ENCODE results near the gene PRKD1.
"Not testable (repeated sequence)": the region's sequence is repeated elsewhere in the genome, so short reads cannot be mapped to it uniquely, and the experiment has no call there.

Gene PRKD1

DNA sequence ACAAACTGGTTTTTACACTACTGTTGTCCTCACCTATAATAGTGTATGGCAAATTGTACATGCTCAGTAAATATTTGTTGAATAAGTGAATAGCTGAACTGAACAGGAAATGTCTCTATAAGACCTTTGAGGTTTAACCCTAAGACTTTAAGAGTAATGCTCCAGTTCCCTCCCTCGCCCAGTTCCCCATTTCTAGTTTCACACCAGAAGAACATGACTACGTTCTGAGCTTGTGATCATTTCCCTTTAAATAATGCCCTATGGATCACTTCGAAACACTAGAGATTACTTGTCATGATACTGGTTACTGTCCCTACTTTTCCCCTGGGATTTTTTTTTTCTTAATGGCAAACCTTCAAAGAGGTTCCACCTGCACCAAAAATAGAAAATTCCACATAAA, 69.3 kb downstream of the PRKD1 start:
- no peak overlapping the region for H3K27ac ChIP-seq (ENCODE audit: low read depth, low read length, severe bottlenecking)
- no peak overlapping the region for H3K4me3 ChIP-seq (ENCODE audit: extremely low read depth, insufficient read depth, low read length, poor library complexity, severe bottlenecking)
- peaks cover 20% of the 10 kb centered on the region for H3K9me3 ChIP-seq (ENCODE audit: control insufficient read depth, low read length)
- WGBS, 2 experiments (ENCODE audit: insufficient coverage in 2 of 2): 79 to 98% methylated on average over 3 of the region's 3 CpGs
- H3K36me3 ChIP-seq (ENCODE audit: control insufficient read depth, insufficient read depth, low read length): peaks cover 8% of the 10 kb centered on the region
- peaks cover 8% of the 10 kb centered on the region for H3K4me1 ChIP-seq (ENCODE audit: control insufficient read depth, insufficient read depth, low read length, poor library complexity, severe bottlenecking)

DNA sequence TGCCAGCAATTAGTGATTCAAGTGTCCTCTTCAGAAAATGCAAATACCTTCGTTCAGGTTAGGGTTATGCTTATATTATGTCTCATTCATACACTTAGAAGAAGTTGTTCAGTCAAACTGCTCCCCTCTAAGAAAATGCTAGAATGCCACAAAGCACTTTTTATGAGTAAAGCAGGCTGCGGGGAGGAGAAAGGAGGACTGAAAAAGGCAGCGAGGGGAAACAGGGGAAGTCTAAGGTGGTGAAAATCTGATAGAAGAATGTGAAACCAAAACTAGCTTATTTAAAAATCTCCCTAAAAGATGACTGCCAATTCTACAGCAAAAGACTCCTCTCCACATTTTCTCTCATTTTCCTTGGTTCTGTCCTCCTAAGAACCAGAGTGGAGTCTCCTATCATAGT, 70.1 kb downstream of the PRKD1 start:
- WGBS, 2 experiments (ENCODE audit: insufficient coverage in 2 of 2): no CpG with 5 or more reads among the region's 3 CpGs
- Histone ChIP-seq H3K36me3 (ENCODE audit: control insufficient read depth, insufficient read depth, low read length) (peaks cover 8% of the 10 kb centered on the region), H3K9me3 (ENCODE audit: control insufficient read depth, low read length) (peaks cover 22% of the 10 kb centered on the region), H3K4me1 (ENCODE audit: control insufficient read depth, insufficient read depth, low read length, poor library complexity, severe bottlenecking) (peaks cover 9% of the 10 kb centered on the region), H3K27ac (ENCODE audit: low read depth, low read length, severe bottlenecking) (no peak overlapping the region), H3K4me3 (ENCODE audit: extremely low read depth, insufficient read depth, low read length, poor library complexity, severe bottlenecking) (no peak overlapping the region)

DNA sequence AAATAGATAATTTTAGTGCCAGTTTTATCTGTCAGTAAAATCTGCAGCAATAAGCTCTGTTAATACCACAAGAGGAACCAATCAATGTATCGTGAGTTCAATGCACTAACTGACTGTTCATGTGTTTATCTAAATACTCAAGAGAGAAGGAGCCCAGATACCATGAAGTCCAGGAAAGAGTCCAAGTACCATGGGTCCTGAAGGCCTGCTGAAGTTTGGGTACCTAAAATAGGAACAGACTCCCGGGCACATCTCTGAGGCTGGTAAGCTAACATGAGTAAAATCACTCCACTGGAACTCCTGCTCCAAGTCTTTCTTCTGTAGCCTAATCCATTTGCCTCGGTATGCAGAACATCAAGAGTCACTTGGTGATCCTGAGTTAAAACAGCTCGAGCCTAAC, 71.1 kb downstream of the PRKD1 start:
- Histone ChIP-seq H3K9me3 (ENCODE audit: control insufficient read depth, low read length) (peaks cover 27% of the 10 kb centered on the region), H3K4me3 (ENCODE audit: extremely low read depth, insufficient read depth, low read length, poor library complexity, severe bottlenecking) (no peak overlapping the region), H3K36me3 (ENCODE audit: control insufficient read depth, insufficient read depth, low read length) (peaks cover 8% of the 10 kb centered on the region), H3K27ac (ENCODE audit: low read depth, low read length, severe bottlenecking) (no peak overlapping the region), H3K4me1 (ENCODE audit: control insufficient read depth, insufficient read depth, low read length, poor library complexity, severe bottlenecking) (peaks cover 9% of the 10 kb centered on the region)
- WGBS, 2 experiments (ENCODE audit: insufficient coverage in 2 of 2): 88 to 96% methylated on average over 2 to 3 of the region's 4 CpGs

DNA sequence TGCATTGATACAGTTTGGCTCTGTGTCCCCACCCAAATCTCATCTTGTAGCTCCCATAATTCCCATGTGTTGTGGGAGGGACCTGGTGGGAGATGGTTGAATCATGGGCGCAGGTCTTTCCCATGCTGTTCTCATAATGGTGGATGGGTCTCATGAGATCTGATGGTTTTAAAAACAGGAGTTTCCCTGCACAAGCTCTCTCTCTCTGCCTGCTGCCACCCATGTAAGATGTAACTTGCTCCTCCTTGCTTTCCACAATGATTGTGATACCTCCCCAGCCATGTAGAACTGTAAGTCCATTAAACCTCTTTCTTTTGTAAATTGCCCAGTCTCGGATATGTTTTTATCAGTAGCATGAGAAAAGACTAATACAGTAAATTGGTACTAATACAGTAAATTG, 74.0 kb downstream of the PRKD1 start:
- H3K4me1 ChIP-seq (ENCODE audit: control insufficient read depth, insufficient read depth, low read length, poor library complexity, severe bottlenecking): not testable (repeated sequence)
- WGBS, 2 experiments (ENCODE audit: insufficient coverage in 2 of 2): 80% methylated on average over 1 of the region's 2 CpGs; no CpG with 5 or more reads in 1 of the 2 experiments

DNA sequence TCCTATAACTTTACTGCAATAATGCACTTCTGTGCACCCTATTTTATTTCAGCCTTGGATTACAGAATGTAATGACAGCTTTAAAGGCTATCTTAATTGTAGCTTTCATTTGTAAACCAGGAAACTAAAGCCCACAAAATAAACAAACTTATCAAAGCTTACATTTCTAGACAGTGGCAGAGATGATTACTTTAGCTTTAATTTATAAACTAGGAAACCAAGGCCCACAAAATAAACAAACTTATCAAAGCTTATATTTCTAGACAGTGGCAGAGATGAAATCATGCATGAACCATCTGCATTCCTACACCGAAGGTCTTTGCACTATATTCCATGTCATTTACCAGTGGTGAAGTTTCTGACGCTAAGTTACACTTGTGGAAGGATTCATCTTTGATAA, 74.4 kb downstream of the PRKD1 start:
- 100% methylated on average over 1 of the region's 2 CpGs; no CpG with 5 or more reads in 1 of the 2 experiments for WGBS, 2 experiments (ENCODE audit: insufficient coverage in 2 of 2)
- peaks cover 30% of the 10 kb centered on the region for H3K9me3 ChIP-seq (ENCODE audit: control insufficient read depth, low read length)
- no peak overlapping the region for H3K4me3 ChIP-seq (ENCODE audit: extremely low read depth, insufficient read depth, low read length, poor library complexity, severe bottlenecking)

More for the DNA sequence above, 74.0 kb downstream of the PRKD1 start:
- peaks cover 30% of the 10 kb centered on the region for H3K9me3 ChIP-seq (ENCODE audit: control insufficient read depth, low read length)
- not testable (repeated sequence) for H3K4me3 ChIP-seq (ENCODE audit: extremely low read depth, insufficient read depth, low read length, poor library complexity, severe bottlenecking); H3K36me3 ChIP-seq (ENCODE audit: control insufficient read depth, insufficient read depth, low read length); H3K27ac ChIP-seq (ENCODE audit: low read depth, low read length, severe bottlenecking)

DNA sequence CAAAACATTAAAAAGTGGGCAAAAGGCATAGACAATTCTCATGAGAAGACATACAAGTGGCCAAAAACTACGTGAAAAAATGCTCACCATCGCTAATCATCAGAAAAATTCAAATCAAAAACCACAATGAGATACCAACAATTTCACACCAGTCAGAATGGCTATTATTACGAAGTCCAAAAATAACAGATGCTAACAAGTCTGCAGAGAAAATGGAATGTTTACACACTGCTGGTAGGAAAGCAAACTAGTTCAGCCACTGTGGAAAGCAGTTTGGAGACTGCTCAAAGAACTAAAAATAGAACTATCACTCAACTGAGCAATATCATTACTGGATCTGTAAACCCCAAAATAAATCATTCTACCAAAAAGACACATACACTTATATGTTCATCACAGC, 76.2 kb downstream of the PRKD1 start:
- H3K36me3 ChIP-seq (ENCODE audit: control insufficient read depth, insufficient read depth, low read length): peaks cover 8% of the 10 kb centered on the region
- H3K9me3 ChIP-seq (ENCODE audit: control insufficient read depth, low read length): peaks cover 25% of the 10 kb centered on the region
- WGBS, 2 experiments (ENCODE audit: insufficient coverage in 2 of 2): 84 to 90% methylated on average over 3 of the region's 3 CpGs
- no peak overlapping the region for H3K4me3 ChIP-seq (ENCODE audit: extremely low read depth, insufficient read depth, low read length, poor library complexity, severe bottlenecking)
- no peak overlapping the region for H3K27ac ChIP-seq (ENCODE audit: low read depth, low read length, severe bottlenecking)
- peaks cover 2% of the 10 kb centered on the region for H3K4me1 ChIP-seq (ENCODE audit: control insufficient read depth, insufficient read depth, low read length, poor library complexity, severe bottlenecking)

More for the DNA sequence above, 74.4 kb downstream of the PRKD1 start:
- H3K36me3 ChIP-seq (ENCODE audit: control insufficient read depth, insufficient read depth, low read length): peaks cover 8% of the 10 kb centered on the region
- H3K27ac ChIP-seq (ENCODE audit: low read depth, low read length, severe bottlenecking): no peak overlapping the region
- H3K4me1 ChIP-seq (ENCODE audit: control insufficient read depth, insufficient read depth, low read length, poor library complexity, severe bottlenecking): peaks cover 2% of the 10 kb centered on the region

DNA sequence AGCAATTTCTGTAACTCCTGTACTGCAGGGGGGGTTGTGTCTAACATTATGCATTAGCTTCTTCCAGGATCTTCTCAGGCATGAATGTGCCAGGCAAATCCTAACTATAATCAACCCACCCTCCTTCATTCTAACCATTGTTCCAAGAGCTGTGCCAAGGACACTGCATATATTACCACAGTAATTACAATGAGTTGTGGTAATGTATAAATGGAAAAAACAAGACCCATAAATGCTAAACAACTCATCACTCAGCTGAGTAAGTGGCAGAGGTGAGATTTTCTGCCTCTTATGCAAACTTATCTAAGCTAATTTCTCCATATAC, 80.6 kb downstream of the PRKD1 start:
- peaks cover 8% of the 10 kb centered on the region for H3K9me3 ChIP-seq (ENCODE audit: control insufficient read depth, low read length)
- H3K4me1 ChIP-seq (ENCODE audit: control insufficient read depth, insufficient read depth, low read length, poor library complexity, severe bottlenecking): no peaks in the 10 kb centered on the region
- no peak overlapping the region for H3K27ac ChIP-seq (ENCODE audit: low read depth, low read length, severe bottlenecking)
- no peaks in the 10 kb centered on the region for H3K36me3 ChIP-seq (ENCODE audit: control insufficient read depth, insufficient read depth, low read length)
- H3K4me3 ChIP-seq (ENCODE audit: extremely low read depth, insufficient read depth, low read length, poor library complexity, severe bottlenecking): no peak overlapping the region

DNA sequence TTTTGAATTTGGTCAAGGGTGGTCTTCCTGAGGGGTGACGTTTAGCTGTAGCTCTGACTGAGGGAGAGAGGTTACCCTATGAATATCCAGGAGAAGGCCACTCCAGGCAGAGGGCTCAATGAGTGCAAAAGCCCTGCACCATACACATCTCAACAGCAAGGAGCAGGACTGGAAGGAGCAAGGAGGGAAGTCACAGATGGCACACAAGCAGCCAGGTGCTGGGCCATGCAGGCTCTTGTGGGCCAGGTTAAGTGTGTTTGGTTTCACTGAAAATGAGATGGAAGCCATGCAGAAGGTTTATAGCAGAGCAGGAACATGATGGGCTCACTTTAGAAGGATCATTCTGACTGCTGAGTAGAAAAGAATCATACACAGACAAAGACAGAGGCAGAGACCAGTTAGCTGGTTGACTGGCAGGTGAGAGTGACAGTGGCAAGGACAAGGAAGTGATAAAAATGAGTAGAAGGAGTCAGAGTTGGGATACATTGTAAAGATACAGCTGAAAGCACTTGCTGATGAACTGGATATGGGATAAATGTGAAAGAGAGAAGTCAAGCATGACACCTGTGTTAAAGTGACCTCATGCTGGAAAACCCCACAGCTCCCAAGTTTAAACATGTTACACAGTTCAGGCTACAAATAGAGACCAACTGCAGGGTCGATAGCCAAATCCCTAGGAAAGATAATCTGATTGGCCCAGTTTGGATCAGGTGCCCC, 81.2 kb downstream of the PRKD1 start:
- WGBS, 2 experiments (ENCODE audit: insufficient coverage in 2 of 2): 100% methylated on average over 1 of the region's 2 CpGs; no CpG with 5 or more reads in 1 of the 2 experiments
- H3K4me1 ChIP-seq (ENCODE audit: control insufficient read depth, insufficient read depth, low read length, poor library complexity, severe bottlenecking): no peaks in the 10 kb centered on the region
- no peak overlapping the region for H3K4me3 ChIP-seq (ENCODE audit: extremely low read depth, insufficient read depth, low read length, poor library complexity, severe bottlenecking)
- peaks cover 2% of the 10 kb centered on the region for H3K9me3 ChIP-seq (ENCODE audit: control insufficient read depth, low read length)
- H3K36me3 ChIP-seq (ENCODE audit: control insufficient read depth, insufficient read depth, low read length): no peaks in the 10 kb centered on the region
- no peak overlapping the region for H3K27ac ChIP-seq (ENCODE audit: low read depth, low read length, severe bottlenecking)

DNA sequence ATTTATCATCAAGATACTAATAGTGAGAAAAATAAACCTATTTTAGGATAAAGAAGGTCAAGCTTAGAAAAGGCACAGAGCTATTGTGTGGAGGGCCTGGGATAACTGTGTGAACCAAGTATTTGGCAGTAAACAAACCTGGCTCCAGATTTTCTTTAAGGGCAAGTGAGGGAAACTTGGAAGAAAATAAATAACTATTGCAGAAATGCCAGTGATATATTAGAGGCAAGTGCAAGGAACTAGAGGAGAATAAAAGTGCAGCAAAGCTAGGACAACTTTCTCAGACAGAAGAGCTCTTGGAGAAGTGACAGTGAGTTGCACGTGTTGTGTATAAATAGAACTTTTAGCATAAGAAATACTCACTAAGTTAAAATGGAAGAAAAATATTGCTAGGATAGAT, 83.7 kb downstream of the PRKD1 start:
- no CpG with 5 or more reads among the region's 1 CpG for WGBS, 2 experiments (ENCODE audit: insufficient coverage in 2 of 2)
- Histone ChIP-seq H3K36me3 (ENCODE audit: control insufficient read depth, insufficient read depth, low read length) (no peaks in the 10 kb centered on the region), H3K9me3 (ENCODE audit: control insufficient read depth, low read length) (peaks cover 22% of the 10 kb centered on the region), H3K4me1 (ENCODE audit: control insufficient read depth, insufficient read depth, low read length, poor library complexity, severe bottlenecking) (no peaks in the 10 kb centered on the region), H3K4me3 (ENCODE audit: extremely low read depth, insufficient read depth, low read length, poor library complexity, severe bottlenecking) (no peak overlapping the region), H3K27ac (ENCODE audit: low read depth, low read length, severe bottlenecking) (no peak overlapping the region)

DNA sequence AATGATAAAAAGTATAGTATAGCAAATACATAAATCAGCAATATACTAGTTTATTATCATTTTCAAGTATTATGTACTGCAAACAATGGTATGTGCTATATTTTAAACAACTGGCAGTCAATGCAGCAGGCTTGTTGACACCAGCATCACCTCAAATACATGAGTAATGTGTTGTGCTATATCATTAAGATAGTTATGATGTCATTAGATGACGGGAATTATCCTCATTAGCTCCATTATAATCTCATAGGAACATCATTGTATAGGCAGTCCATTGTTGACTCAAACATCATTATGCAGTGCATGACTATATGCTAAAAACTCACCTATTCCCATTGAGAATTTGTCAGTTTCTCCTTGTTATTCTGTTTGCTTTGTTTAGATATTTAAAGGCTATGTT, 85.4 kb downstream of the PRKD1 start:
- H3K9me3 ChIP-seq (ENCODE audit: control insufficient read depth, low read length): peaks cover 25% of the 10 kb centered on the region
- no peak overlapping the region for H3K27ac ChIP-seq (ENCODE audit: low read depth, low read length, severe bottlenecking)
- no peak overlapping the region for H3K4me3 ChIP-seq (ENCODE audit: extremely low read depth, insufficient read depth, low read length, poor library complexity, severe bottlenecking)
- no peaks in the 10 kb centered on the region for H3K36me3 ChIP-seq (ENCODE audit: control insufficient read depth, insufficient read depth, low read length)
- WGBS, 2 experiments (ENCODE audit: insufficient coverage in 2 of 2): no CpG with 5 or more reads among the region's 1 CpG
- H3K4me1 ChIP-seq (ENCODE audit: control insufficient read depth, insufficient read depth, low read length, poor library complexity, severe bottlenecking): no peaks in the 10 kb centered on the region

DNA sequence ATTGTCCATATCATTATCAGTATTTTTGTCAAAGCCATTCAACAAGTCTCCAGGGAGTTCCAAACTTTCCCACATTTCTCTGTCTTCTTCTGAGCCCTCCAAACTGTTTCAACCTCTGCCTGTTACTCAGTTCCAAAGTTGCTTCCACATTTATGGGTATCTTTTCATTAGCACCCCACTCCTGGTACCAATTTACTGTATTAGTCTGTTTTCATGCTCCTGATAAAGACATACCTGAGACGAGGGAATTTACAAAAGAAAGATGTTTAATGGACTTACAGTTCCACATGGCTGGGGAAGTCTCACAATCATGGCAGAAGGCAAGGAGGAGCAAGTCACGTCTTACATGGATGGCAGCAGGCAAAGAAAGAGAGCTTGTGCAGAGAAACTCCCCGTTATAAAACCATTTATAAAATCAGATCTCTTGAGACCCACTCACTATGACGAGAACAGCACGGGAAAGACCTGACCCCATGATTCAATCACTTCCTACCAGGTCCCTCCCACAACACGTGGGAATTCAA, 87.2 kb downstream of the PRKD1 start:
- peaks cover 25% of the 10 kb centered on the region for H3K9me3 ChIP-seq (ENCODE audit: control insufficient read depth, low read length)
- not testable (repeated sequence) for H3K27ac ChIP-seq (ENCODE audit: low read depth, low read length, severe bottlenecking); H3K4me3 ChIP-seq (ENCODE audit: extremely low read depth, insufficient read depth, low read length, poor library complexity, severe bottlenecking); H3K36me3 ChIP-seq (ENCODE audit: control insufficient read depth, insufficient read depth, low read length); H3K4me1 ChIP-seq (ENCODE audit: control insufficient read depth, insufficient read depth, low read length, poor library complexity, severe bottlenecking)
- WGBS, 2 experiments (ENCODE audit: insufficient coverage in 2 of 2): 93 to 96% methylated on average over 3 to 6 of the region's 6 CpGs
